Muscle of arm (tissue), 12 donors: ENCODE data around the gene CHAMP1. TPM values are rescaled to one million over a fixed set of nuclear protein-coding genes. Genes with fewer than 3 reads are reported as not detected.

Experiments
- DNase-seq: peaks from one replicate; pipeline ENCODE4 v3.0.0-alpha.2; 2013
- polyA plus RNA-seq, 12 donors: library from polyadenylated mRNA; unstranded; fragments of 120-200 nt; gene quantifications; one replicate each; pipeline ENCODE4 v1.2.1, GENCODE V29; 2013; ENCODE audit not compliant: insufficient read length in 12 of 12

The CHAMP1 gene
- polyA plus RNA-seq, 12 donors = 15.3 to 30.0 (median 18.0) TPM; not detected in 1

- no peak for DNase-seq
These were observed 17.9 kb upstream of the CHAMP1 start for GRCh38 chr13:114296448-114296847.

- no peak for DNase-seq
These were observed 17.4 kb upstream of the CHAMP1 start for GRCh38 chr13:114296902-114297301.

- no peak for DNase-seq
These were observed 15.4 kb upstream of the CHAMP1 start for GRCh38 chr13:114298866-114299265.

DNA sequence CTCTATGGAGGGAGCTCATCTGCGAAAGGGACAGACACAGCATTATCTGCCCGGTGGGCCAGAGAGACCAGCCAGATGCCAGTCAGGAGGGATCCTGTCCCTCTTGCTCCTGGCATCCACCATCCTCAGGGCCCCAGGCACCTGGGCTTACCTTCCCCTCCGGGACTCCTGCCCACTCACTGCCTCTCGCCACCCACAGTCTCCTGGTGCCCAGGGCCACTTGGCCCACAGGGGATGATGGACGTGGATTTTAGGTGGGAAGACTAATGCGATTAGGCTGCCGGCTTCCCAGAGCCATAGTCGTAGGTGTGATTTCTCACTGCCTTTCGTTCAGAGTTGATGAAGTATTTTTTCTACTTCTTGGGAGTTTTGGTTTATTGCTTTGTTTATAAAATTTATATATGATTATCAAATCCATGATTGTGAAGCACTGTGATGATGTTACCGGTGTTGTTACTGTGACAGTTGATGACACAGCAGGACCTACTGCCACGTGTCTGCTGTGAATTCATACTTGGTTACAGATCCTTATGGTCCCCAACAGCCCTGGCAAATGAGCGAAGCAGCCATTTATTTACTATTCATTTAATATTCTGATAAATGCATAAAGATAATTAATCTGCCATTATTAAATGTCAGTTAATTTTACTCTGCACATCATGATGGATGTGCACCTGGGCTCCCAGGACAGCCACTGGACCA is 14.5 kb upstream of the CHAMP1 start:
- no peak for DNase-seq

GRCh38 chr13:114303700-114304327 is 10.5 kb upstream of the CHAMP1 start:
- DNase-seq = no peak

GRCh38 chr13:114304346-114305034 is 9.8 kb upstream of the CHAMP1 start:
- DNase-seq = no peak

GRCh38 chr13:114309086-114309485 is 5.2 kb upstream of the CHAMP1 start:
- DNase-seq = no peak

- no peak for DNase-seq
These were observed 4.4 kb upstream of the CHAMP1 start for GRCh38 chr13:114309806-114310410.

DNA sequence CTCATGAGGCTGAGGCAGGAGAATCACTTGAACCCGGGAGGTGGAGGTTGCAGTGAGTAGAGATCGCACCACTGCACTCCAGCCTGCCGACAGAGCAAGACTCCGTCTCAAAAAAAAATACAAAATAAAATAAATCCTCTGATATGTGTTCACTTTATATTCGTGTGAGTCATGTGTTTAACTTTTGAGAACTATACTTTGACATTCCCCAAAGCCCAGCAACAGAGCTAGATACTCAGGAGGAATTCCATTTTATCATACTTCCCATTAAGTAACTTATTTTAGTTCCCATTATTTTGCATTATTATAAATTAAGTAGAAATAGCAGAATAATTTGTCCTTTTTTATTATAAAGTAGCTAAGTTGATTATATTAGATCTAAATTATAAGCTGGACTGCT is 3.3 kb upstream of the CHAMP1 start:
- no peak for DNase-seq

GRCh38 chr13:114311387-114311786 is 2.9 kb upstream of the CHAMP1 start:
- no peak for DNase-seq

DNA sequence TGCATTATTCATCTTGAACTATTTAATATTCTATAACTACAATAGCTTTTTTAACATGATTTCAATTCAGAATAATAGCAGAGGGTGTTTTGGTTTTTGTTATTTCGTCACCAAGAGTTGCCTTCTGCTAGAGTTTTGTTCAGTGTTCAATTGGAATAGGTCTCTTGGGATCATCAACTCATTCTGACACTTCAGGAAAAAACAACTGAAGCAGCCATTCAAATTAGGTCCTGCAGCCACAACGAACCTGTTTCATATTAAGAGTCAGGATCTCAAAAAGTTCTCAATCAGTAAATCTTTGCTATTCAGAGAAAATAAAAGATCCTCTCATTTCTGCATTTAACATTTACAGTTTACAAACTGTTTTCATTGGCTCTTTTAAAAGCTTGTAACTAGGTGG is 2.4 kb upstream of the CHAMP1 start:
- no peak for DNase-seq

GRCh38 chr13:114313061-114313860 is 1.0 kb upstream of the CHAMP1 start:
- DNase-seq = no peak

DNA sequence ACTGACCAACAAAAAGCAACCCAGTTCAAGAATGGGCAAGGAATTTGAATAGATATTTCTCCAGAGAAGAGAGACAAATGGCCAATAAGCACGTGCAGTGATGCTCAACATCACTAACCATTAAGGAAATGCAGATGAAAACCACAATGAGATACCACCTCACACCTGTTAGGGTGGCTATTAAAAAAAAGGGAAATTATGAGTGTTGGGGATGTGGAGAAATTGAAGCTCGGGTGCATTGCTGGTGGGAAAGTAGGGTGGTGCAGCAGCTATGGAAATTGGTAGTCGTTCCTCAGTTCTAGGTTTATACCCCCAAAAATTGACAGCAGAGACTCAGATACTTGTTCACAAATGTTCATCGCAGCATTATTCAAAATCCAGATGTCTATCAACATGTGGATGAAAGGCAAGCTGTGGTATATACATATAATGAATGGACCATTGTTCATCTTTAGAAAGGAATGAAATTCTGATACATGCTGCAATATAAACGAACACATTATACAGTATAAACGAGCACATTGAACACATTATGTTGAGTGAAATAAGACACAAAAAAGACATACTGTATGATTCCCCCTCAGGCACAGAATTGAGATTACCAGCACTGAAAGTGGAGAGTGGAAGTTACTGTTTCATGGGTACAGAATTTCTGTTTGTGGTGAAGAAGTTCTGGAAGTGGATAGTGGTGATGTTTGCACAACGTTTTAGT is 927 bp downstream of the CHAMP1 start:
- DNase-seq = no peak

DNA sequence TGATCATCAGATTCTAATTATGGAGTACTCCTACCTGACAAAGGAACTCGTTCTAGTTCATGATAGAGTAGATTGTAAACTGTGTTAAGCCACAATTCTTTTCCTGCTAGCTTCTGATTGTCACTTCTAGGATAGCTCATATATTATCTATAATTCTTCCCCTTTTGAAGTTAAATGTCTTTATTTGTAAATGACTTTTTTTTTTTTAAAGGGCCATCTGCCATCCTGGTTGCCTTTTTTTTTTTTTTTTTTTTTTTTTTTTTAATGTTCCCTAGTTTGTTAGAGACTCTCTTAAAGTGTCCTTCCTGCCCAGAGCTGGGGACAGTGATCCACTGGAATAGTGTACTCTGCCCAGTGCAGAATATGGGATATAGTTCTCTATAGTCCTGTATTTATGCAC is 4.3 kb downstream of the CHAMP1 start:
- no peak for DNase-seq

DNA sequence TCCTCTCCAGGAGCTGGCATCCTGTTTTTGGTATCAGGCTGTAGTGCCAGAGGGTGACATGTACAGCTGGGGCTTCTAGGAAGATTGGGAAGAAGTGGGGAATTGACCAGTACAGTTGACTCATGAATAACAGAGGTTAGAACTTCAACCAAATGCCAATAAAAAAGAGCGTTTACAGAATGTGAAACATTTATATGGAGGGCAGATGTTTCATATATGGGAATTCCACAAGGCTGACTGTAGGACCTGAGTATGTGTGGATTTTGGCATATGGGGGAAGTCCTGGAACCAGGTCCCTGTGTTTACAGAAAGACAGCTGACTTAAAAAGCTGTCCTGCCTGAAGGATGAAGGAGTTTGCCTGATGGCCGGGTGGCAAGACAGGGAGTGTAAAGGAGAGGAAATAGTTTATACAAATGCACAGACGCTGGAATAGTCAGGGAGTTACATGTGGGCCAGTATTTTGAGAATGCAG is 5.2 kb downstream of the CHAMP1 start:
- DNase-seq = no peak

- DNase-seq = no peak
These were observed 5.8 kb downstream of the CHAMP1 start for GRCh38 chr13:114320065-114320464.

DNA sequence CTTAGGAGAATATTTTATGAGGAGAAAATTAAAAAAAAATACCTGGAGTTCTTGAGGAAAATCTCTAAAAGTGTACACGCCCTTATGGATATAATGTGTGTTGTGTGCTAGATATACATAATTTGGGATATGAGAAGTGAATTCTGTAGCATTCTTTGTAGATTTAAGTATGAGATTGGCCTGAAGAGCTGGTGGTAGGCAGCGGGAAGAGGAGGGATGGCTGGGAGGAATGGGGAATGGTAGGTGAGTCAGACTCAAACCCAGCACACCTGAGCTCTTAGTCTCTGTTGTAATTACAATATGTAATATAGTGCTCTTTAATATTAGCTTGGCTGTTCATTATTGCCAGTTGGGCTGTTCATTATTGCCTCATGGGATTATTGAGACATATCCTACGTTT is 7.0 kb downstream of the CHAMP1 start:
- no peak for DNase-seq

DNA sequence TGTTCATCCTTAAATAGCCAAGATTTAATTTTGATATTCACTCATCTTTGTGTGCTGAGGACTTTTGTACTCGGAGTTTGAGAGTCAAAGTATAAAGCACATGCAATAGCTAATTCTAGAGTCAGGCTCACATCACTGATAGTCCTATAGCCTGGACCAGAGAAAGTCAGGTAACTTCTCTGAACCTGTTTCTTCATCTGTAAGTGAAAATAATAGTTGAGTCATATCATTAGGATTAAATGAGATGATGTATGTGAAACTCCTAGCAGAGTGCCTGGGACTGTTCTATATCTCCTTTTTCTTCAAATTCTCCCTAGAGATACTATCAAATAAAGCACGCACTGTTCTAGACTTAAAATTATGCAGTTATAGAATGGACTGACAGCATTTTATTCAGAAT is 9.0 kb downstream of the CHAMP1 start:
- DNase-seq = no peak

DNA sequence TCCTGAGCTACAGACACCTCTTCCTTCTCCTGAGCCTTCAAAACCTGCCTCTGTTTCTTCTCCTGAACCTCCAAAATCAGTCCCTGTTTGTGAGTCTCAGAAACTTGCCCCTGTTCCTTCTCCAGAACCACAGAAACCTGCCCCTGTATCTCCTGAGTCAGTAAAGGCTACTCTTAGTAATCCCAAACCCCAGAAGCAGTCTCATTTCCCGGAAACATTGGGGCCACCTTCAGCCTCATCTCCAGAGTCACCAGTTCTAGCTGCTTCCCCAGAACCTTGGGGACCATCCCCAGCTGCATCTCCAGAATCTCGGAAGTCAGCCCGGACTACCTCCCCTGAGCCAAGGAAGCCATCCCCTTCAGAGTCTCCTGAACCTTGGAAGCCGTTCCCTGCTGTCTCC is 10.0 kb downstream of the CHAMP1 start:
- no peak for DNase-seq

DNA sequence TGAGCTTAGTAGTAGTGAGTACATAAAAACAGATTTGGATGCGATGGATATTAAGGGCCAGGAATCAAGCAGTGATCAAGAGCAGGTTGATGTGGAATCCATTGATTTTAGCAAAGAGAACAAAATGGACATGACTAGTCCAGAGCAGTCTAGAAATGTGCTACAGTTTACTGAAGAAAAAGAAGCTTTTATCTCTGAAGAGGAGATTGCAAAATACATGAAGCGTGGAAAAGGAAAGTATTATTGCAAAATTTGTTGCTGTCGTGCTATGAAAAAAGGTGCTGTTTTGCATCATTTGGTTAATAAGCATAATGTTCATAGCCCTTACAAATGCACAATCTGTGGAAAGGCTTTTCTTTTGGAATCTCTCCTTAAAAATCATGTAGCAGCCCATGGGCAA is 11.4 kb downstream of the CHAMP1 start:
- DNase-seq = no peak

DNA sequence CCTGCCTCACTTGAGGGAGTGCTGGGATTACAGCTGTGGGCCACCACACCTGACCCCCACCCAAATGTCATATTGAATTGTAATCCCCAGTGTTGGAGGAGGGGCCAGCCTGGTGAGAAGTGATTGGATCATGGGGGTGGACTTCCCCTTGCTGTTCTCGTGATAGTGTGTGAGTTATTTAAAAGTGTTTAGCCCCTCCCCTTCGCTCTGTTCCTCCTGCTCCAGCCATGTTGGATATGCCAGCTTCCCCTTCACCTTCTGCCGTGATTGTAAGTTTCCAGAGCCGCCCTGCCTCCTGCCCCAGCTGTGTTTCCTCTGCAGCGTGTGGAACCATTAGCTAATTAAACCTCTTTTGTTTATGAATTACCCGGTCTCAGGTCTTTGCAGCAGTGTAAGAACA is 13.7 kb downstream of the CHAMP1 start:
- DNase-seq = no peak
